GM12878 (cell line): Measurements from ENCODE around the gene KIR3DL2. TPM values are rescaled to one million over a fixed set of nuclear protein-coding genes. Genes with fewer than 3 reads are reported as not detected.
"Not testable (repeated sequence)": the region's sequence is repeated elsewhere in the genome, so short reads cannot be mapped to it uniquely, and the experiment has no call there.

Experiments
- ATAC-seq: fragments of 200-7000 bp; cut with Tn5 transposase; 3 replicates; pipeline ENCODE4 v1.9.1; 2020; ENCODE audit warnings: mild to moderate bottlenecking, moderate library complexity
- BruUV-seq: library from RNA; stranded (reverse); fragments of 400-500 nt; replicated peaks from 2 replicates; lab custom pipeline; 2021; lab: Mats Ljungman, UMichigan
- CTCF ChIA-PET: fragments of 300-600 bp; sonication (Branson Sonifier 250); formaldehyde crosslinking; extraction: SDS; loops from one replicate; lab custom pipeline; 2021; ENCODE audit warnings: inconsistent platforms; lab: Yijun Ruan, JAX
- POLR2A ChIA-PET: fragments of 350-600 bp; formaldehyde crosslinking; extraction: SDS; loops from one replicate; lab custom pipeline; 2021; ENCODE audit warnings: inconsistent platforms; lab: Charles Lee
- RAD21 ChIA-PET: fragments of 300-600 bp; sonication (Branson Sonifier 250); formaldehyde crosslinking; loops from one replicate; lab custom pipeline; 2023; ENCODE audit warnings: antibody characterized with exemption; ENCODE audit not compliant: unreplicated experiment; lab: Charles Lee
- SMC1A ChIA-PET: fragments of 300-600 bp; sonication (Branson Sonifier 250); formaldehyde crosslinking; loops from one replicate; lab custom pipeline; 2023; ENCODE audit not compliant: unreplicated experiment, uncharacterized antibody; lab: Charles Lee
- DNase-seq: peaks from one replicate; pipeline ENCODE4 v3.0.0-alpha.2; 2011; ENCODE audit warnings: low read depth, low spot score
- FAIRE-seq: peaks from 3 replicates; lab custom pipeline; 2011; peaks lifted over from hg19 to GRCh38; lab: Jason Lieb, UNC
- H2AFZ ChIP-seq: 2 replicates; pipeline ENCODE4 v1.6.0; 2011; ENCODE audit warnings: low read depth, low read length, control low read depth; ENCODE audit not compliant: control insufficient read depth
- H3K27ac ChIP-seq: 2 replicates; pipeline ENCODE4 v1.5.1; 2011; ENCODE audit warnings: control low read depth; ENCODE audit not compliant: control insufficient read depth, insufficient read depth
- H3K27me3 ChIP-seq, 2 experiments: replicated peaks in 1 of 2; 2 replicates each; pipeline versions ENCODE4 v1.6.0 to v1.6.1; 2011; ENCODE audit warnings: low read length in 1 of 2; ENCODE audit not compliant: control insufficient read depth in 2 of 2, insufficient read depth in 2 of 2
- H3K36me3 ChIP-seq, 2 experiments: 2 replicates each; pipeline ENCODE4 v1.5.1; 2011; ENCODE audit warnings: low read length in 1 of 2; ENCODE audit not compliant: control insufficient read depth in 2 of 2, insufficient read depth in 2 of 2
- H3K4me1 ChIP-seq: 2 replicates; pipeline ENCODE4 v1.6.1; 2011; ENCODE audit warnings: mild to moderate bottlenecking, low read length, moderate library complexity, mixed read lengths; ENCODE audit not compliant: control insufficient read depth, insufficient read depth
- H3K4me2 ChIP-seq: 2 replicates; pipeline ENCODE4 v1.6.0; 2011; ENCODE audit warnings: control low read depth; ENCODE audit not compliant: control insufficient read depth, insufficient read depth
- H3K4me3 ChIP-seq: fragments of 200-600 bp; sonication (generic); 2 replicates; pipeline ENCODE4 v1.5.1; 2016
- H3K79me2 ChIP-seq: 2 replicates; pipeline ENCODE4 v1.6.0; 2011; ENCODE audit warnings: low read length; ENCODE audit not compliant: control insufficient read depth, insufficient read depth
- H3K9ac ChIP-seq: 2 replicates; pipeline ENCODE4 v1.8.0; 2011; ENCODE audit warnings: low read length, control low read depth, mixed read lengths; ENCODE audit not compliant: control insufficient read depth, insufficient read depth
- H3K9me3 ChIP-seq: replicated peaks from 3 replicates; pipeline ENCODE4 v1.5.1; 2011; ENCODE audit warnings: mild to moderate bottlenecking, low read length; ENCODE audit not compliant: control insufficient read depth, insufficient read depth
- H4K20me1 ChIP-seq: 2 replicates; pipeline ENCODE4 v1.6.0; 2011; ENCODE audit not compliant: control insufficient read depth, insufficient read depth
- CHD4 ChIP-seq: fragments of 200-600 bp; sonication (generic); IDR thresholded peaks from 2 replicates; pipeline ENCODE4 v1.6.1; 2016; ENCODE audit warnings: mild to moderate bottlenecking
- DPF2 ChIP-seq: fragments of 450-650 bp; IDR thresholded peaks from 2 replicates; pipeline ENCODE4 v1.6.1; 2017; ENCODE audit warnings: mild to moderate bottlenecking
- STAT1 ChIP-seq: fragments of 450-650 bp; conservative IDR thresholded peaks from 2 replicates; pipeline ENCODE4 v1.6.1; 2014; ENCODE audit warnings: antibody characterized with exemption, mild to moderate bottlenecking
- TCF3 ChIP-seq: IDR thresholded peaks from 2 replicates; pipeline ENCODE4 v1.6.1; 2012; ENCODE audit warnings: low read depth, mild to moderate bottlenecking, low read length, borderline replicate concordance; ENCODE audit not compliant: insufficient read depth
- ZBTB4 ChIP-seq: fragments of 450-650 bp; formaldehyde crosslinking; IDR thresholded peaks from 2 replicates; pipeline ENCODE4 v1.4.0; 2022; ENCODE audit warnings: mild to moderate bottlenecking, moderate library complexity
- WGBS: methylation state at CpG from one replicate; pipeline ENCODE4 v1.1.6; 2016; ENCODE audit warnings: low lambda C conversion rate; ENCODE audit not compliant: insufficient replicate concordance, insufficient coverage; ENCODE audit errors: missing lambda C conversion rate; 5-methylcytosine and 5-hydroxymethylcytosine counted together
- in situ Hi-C: fragments of 300-500 bp; cut with MboI; formaldehyde crosslinking; loops from 9 replicates; pipeline ENCODE4 v1.14.3; 2018; ENCODE audit warnings: mixed read lengths
- intact Hi-C: fragments of 100-400 bp; cut with micrococcal nuclease; formaldehyde crosslinking; loops from one replicate; pipeline ENCODE4 v1.14.2; 2022; ENCODE audit not compliant: unreplicated experiment
- polyA plus RNA-seq, 11 experiments: library from polyadenylated mRNA; depleted of rRNA in 4 of 11; unstranded in 6 of 11; stranded (reverse) in 5 of 11; fragments of >200 nt; fragmentation: Nextera tagmentation in 4 of 11; fragmentation: Illumina TruSeq in 1 of 11; extraction: Ambion mirVana in 4 of 11; extraction: Trizol in 1 of 11; gene quantifications; 1 replicate in 1 of 11; 2 replicates in 10 of 11; pipeline versions ENCODE4 v1.2.1 to v1.2.3, GENCODE V29; 2011 to 2016; ENCODE audit warnings: inconsistent platforms in 2 of 11, missing spikeins in 2 of 11, low read depth in 1 of 11
- total RNA-seq, 4 experiments: library from RNA; depleted of rRNA in 3 of 4; stranded (reverse); fragments of >200 nt in 3 of 4; fragmentation: Illumina TruSeq in 1 of 4; extraction: Trizol in 1 of 4; gene quantifications; 2 replicates each; pipeline versions ENCODE4 v1.2.1 to v1.2.3, GENCODE V29; 2013 to 2021

Gene KIR3DL2
- total and polyA plus RNA-seq, 10 of the 15 experiments (the other 5 are each of a cell fraction or from before 2014, with no cell fraction given) = 0.39 TPM; not detected in 9

- Histone ChIP-seq H3K79me2 (no peaks in the 10 kb centered on the region), H3K36me3 (no peaks in the 10 kb centered on the region), H3K9me3 (no peaks in the 10 kb centered on the region), H4K20me1 (no peaks in the 10 kb centered on the region), H2AFZ (no peak overlapping the region), H3K27ac (no peak overlapping the region), H3K4me3 (no peak overlapping the region), H3K27me3 (no peaks in the 10 kb centered on the region), H3K4me1 (no peaks in the 10 kb centered on the region), H3K9ac (no peak overlapping the region), H3K4me2 (no peak overlapping the region)
- ChIA-PET POLR2A (no interaction called here), CTCF (no interaction called here), SMC1A (no interaction called here), RAD21 (no interaction called here)
- intact Hi-C loops (no loop called here), in situ Hi-C loops (no loop called here)
- FAIRE-seq = no peak
- no peak for DNase-seq
- no peak for ATAC-seq
- TF ChIP-seq DPF2 = no peak
- TF ChIP-seq CHD4 = no peak
- TF ChIP-seq ZBTB4 (CRISPR knock-in tag) = no peak
- WGBS = 50% methylated on average over 11 of the region's 11 CpGs
- no TSS peak for BruUV-seq
Observed at GRCh38 chr19:54889566-54889965, 39.3 kb downstream of the KIR3DL2 start.

DNA sequence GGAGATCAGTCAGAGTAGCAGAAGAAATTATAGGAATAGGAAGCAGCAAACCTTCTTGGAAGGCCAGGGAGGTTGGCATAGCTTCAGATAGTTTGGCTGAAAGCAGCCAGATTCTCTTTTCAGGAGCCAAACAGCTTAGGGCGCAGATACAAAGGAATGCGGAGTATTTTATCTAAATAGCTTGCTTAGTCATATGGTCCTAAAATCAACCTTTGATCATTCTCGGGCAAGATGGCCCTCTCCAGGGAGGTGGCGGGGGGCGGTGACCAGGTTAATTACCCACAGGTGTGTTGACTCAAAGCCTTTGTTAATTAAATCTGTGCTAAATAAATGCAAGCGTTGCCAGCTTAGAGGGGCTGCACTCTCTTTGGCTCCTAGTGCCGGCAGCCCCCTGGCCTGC lies 43.2 kb downstream of the KIR3DL2 start:
- ATAC-seq (no peak), FAIRE-seq (no peak), DNase-seq (no peak)
- SMC1A ChIA-PET = no interaction called here
- RAD21 ChIA-PET = no interaction called here
- Histone ChIP-seq H2AFZ (no peak overlapping the region), H3K27me3 (no peaks in the 10 kb centered on the region), H3K27ac (no peak overlapping the region), H3K9ac (no peak overlapping the region), H3K9me3 (no peaks in the 10 kb centered on the region), H3K4me2 (no peak overlapping the region), H3K4me1 (no peaks in the 10 kb centered on the region), H3K79me2 (no peaks in the 10 kb centered on the region), H3K36me3 (no peaks in the 10 kb centered on the region), H3K4me3 (no peak overlapping the region), H4K20me1 (no peaks in the 10 kb centered on the region)
- CTCF ChIA-PET = no interaction called here
- intact Hi-C loops = no loop called here
- in situ Hi-C loops = no loop called here
- no TSS peak for BruUV-seq
- TF ChIP-seq STAT1 (no peak), TCF3 (no peak)
- POLR2A ChIA-PET = no interaction called here
- WGBS = 69% methylated on average over 7 of the region's 7 CpGs

DNA sequence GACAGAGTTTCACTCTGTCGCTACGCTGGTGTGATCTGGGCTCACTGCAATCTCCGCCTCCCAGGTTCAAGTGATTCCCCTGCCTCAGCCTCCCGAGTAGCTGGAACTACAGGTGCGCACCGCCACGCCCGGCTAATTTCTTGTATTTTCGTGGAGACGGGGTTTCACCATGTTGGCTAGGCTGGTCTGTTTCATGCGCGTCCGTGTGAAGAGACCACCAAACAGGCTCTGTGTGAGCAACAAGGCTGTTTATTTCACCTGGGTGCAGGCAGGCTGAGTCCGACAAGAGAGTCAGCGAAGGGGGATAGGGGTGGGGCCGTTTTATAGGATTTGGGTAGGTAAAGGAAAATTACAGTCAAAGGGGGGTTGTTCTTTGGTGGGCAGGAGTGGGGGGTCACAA lies 43.9 kb downstream of the KIR3DL2 start:
- POLR2A ChIA-PET = interaction anchor here (0.6 kb wide), 1 partner anchor 14 kb away, joined by 5 read pairs; no protein-coding TSS in a partner anchor
- intact Hi-C loops, H3K79me2 ChIP-seq, FAIRE-seq, H3K9me3 ChIP-seq, H3K27me3 ChIP-seq, BruUV-seq, H3K27ac ChIP-seq, SMC1A ChIA-PET, in situ Hi-C loops, RAD21 ChIA-PET, H3K4me1 ChIP-seq, CTCF ChIA-PET, DNase-seq, H3K36me3 ChIP-seq, ATAC-seq, H2AFZ ChIP-seq, H3K4me3 ChIP-seq, H3K4me2 ChIP-seq, H3K9ac ChIP-seq, H4K20me1 ChIP-seq: not testable (repeated sequence)
- WGBS = 67% methylated on average over 14 of the region's 16 CpGs
